Smooth muscle cell of the brain vasculature (primary cell): Measurements from ENCODE around the gene ESRRA.

Experiments
- DNase-seq: peaks from one replicate; pipeline ENCODE4 v3.0.0-alpha.2; 2012; ENCODE audit warnings: low read depth, low spot score

Gene ESRRA

DNA sequence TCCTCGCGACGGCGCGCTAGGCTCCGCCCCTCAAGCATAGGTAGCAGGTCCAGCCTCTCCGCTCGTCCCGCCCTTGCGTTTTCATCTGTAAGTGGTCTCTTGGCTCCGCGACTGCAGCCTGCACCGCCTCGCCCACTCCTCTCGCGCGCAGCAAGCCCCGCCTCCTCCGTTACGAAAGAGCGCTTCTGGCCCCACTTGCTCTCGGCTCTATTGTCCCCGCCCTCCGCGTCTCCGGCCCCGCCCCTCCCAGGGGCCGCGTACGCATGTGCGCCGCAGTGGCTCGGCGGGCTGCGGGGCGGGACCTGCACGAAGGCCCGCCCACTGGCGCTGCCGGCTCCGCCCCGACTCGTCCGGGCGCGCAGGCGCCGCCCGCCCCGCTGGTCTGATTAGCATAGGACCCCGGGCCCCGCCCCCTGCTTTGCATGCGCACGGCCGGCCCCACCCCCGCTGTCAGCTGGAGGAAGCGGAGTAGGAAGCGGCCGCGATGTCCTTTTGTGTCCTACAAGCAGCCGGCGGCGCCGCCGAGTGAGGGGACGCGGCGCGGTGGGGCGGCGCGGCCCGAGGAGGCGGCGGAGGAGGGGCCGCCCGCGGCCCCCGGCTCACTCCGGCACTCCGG, at the start of gene ESRRA:
Gene ESRRA (plus strand): TSS at position 450 of the 616 bp plus-strand sequence. CDS start 1,656 bp downstream, outside the sequence.
- DNase-seq: peak; percentile 94

- no peak for DNase-seq
Observed at GRCh38 chr11:64256300-64256699, 49.0 kb upstream of the ESRRA start.

GRCh38 chr11:64258356-64258755, 47.0 kb upstream of the ESRRA start:
- no peak for DNase-seq

DNA sequence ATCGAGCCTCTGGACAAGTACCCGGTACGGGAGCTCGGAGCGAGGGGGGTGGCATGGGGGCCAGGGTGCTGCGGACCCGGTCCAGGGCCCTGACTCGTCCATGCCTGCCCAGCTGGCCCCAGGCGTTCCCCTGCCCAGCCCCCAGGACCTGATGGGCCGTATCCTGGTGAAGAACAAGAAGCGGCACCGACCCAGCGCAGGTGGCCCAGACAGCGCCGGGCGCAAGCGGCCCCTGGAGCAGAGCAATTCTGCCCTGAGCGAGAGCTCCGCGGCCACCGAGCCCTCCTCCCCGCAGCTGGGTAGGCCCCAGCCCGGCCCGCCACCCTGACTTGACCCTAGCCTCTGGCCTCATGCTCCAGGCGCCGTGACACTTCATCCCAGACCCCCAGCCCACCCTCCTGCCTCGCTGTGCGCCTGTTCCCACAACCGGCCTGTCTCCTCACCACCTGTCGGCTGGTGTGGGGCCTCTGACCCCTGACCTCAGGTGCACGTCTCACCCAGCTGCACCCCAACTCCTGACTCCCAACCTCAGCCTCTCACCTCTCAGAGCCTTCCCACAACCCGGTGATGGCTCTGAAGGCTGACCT, 46.3 kb upstream of the ESRRA start:
- DNase-seq: no peak

DNA sequence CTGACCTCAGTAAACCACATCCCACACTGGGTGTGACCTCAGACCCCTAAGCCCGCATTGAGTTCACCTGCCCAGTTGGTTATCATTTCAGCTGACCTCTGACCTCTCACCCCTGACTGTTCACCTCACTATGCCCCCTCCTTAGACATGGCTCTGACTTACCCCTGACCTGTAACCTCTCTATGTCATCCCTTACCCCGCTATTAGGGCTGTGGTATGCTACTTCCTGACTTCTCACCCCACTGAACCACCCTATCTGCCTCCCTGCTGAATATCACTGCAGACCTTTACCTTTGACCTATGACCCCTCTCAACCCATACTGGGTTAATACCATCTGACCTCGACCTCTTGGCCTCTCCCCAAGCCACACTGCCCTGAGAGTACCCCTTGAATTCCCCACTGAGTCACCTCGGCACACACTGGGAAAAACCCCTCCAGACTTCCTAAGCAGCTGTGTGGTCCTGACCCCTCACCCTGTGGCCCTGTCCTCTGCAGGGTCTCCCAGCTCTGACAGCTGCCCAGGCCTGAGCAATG, 45.7 kb upstream of the ESRRA start:
- no peak for DNase-seq

DNA sequence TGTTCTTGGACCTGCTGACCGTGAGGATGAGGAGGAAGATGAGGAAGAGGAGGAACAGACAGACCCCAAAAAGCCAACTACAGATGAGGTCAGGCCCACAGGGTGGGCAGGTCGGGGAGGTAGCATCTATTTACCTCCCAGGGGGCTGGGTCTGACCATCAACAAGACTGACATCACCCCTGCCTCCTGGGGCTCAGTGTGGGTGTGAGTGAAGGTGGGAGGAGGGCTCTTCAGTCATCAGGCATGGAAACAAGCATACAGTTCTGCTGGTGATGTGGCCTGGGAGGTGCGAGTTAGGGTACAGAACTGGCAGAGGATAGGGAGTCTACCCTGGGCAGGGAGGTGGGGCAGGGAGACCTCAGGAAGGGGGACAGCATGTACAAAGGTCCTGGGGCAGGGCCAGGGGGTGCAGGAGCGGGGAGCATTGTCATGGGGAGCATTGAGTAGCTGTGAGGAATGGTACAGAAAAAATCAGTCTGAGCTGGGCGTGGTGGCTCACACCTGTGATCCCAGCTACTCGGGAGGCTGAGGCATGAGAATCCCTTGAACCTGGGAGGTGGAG, 45.1 kb upstream of the ESRRA start:
- no peak for DNase-seq

DNA sequence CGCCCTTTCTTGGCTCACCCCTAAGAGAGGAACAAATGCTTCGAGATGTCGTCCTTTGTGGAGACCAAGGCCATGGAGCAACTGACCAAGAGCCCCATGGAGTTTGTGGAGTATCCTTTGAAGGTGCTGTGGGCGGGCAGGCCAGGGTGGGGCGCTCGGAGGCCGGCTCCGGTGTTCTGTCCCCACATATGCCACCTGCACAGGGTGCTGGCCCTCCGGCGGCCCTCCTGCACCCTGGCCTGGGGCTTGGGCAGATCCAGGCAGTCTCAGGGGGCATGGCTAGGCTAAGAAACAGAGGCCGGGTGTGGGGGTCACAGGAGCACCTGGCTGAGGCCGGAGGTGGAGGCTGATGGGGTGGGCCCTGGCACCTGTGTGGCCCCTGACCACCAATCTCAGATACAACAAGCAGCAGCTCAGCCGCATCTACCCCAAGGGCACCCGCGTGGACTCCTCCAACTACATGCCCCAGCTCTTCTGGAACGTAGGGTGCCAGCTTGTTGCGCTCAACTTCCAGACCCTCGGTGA, 43.7 kb upstream of the ESRRA start:
- DNase-seq: no peak

DNA sequence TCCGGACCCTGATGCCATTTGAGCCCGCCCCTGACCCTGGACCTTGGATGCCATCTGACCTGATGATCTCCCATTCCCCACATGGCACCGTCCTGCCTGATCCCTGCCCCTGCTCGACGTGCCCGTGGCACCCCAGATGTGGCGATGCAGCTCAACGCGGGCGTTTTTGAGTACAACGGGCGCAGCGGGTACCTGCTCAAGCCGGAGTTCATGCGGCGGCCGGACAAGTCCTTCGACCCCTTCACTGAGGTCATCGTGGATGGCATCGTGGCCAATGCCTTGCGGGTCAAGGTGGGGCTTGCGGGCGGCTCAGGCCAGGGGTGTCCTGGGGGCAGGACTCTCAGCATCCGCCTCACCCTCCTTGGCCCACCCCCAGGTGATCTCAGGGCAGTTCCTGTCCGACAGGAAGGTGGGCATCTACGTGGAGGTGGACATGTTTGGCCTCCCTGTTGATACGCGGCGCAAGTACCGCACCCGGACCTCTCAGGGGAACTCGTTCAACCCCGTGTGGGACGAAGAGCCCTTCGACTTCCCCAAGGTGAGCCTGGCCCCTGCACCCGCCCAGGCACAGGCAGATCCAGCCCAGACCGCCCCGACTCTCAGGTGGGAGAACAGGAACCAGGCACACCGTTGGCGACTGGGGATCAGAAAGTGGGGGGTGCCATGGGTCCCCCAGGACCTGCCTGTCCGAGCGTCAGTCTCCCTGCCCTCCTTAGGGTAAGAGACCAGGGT, 42.9 kb upstream of the ESRRA start:
- DNase-seq: no peak

DNA sequence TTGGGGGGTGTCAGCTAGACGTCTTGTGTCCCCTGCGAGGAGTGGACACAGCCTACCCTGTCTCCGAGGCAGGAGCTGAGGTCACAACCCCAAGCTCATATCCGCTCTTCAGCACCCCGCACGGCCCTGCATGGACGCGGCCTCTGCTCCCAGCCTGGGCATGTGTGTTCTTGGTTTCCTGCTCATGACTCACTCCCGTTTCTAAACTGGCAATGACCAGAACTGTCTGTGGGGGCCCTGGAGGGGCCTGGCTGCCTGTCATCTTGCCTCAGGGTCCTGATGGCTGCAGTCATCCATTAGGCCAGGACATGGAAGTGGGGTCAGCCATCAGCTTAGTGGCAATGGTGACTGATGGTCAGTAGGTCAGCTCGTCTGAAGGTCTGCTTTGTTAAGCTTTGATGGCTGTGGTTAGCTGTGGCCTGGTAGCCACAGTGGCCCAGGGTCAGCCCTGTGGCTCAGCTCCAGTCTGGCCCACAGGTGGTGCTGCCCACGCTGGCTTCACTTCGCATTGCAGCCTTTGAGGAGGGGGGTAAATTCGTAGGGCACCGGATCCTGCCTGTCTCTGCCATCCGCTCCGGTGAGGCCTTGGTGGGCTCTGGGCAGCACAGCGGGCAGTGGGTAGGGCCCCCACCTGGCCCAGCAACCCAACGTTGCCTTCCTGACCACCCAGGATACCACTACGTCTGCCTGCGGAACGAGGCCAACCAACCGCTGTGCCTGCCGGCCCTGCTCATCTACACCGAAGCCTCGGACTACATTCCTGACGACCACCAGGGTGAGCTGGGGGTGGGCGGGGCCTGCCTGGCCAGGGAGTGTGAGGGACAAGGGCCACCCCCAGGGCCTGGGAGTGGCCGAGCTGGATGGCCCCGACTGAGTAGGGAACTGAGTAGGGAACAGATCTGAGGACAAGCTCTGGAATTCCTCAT, 42.0 kb upstream of the ESRRA start:
- DNase-seq: no peak

GRCh38 chr11:64263947-64264317, 41.4 kb upstream of the ESRRA start:
- no peak for DNase-seq

DNA sequence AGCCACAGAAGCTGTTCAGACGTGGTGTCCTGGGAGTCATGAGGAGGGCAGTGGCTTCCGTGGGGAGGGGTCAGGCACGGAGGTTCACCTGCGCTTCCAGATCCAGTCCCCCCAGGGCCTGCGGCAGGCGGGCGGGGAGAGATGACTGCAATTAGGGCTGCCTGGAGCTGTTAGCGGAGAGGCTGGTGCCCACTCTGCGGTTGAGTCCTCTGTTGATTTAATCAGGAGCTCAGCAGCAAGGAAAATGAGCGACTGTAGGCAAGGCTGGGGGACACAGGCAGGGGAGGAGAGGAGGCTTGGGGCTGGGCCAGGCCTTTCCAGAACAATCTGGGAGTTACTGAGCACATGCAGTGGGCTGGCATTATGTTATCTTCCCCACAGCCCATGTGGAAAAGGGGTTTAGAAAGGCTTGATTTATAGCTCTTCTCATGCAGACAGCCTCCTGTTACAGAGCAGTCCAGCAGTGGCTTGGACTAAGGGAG, 40.9 kb upstream of the ESRRA start:
- no peak for DNase-seq

DNA sequence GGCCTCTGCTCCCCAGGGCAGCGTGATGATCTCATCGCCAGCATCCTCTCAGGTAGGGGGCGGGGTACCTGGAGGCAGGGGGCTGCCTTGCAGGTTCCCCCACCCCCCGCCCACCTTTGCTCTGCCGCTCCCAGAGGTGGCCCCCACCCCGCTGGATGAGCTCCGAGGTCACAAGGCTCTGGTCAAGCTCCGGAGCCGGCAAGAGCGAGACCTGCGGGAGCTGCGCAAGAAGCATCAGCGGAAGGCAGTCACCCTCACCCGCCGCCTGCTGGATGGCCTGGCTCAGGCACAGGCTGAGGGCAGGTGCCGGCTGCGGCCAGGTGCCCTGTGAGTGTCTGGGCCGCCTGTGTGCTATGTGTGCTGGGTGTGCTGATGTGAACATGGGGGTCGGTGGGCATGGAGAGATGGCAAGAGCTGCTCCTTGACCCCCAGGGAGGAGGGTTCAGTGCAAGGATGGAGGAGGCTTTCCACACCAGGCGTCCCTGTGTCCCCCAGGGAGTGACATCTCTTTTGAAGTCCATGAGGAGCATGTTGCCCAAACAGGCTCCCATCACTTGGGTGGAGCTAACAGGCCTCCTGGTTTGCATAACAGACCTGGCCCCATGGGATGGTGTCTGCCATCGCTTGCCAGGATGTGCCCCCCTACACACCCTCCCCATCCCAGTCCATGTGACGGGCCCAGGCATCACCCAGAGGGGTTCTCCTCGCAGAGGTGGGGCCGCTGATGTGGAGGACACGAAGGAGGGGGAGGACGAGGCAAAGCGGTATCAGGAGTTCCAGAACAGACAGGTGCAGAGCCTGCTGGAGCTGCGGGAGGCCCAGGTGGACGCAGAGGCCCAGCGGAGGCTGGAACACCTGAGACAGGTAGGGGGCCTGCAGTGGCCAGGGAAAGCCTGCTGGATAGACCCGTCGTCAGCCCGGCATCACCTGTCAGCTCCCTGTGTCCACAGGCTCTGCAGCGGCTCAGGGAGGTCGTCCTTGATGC, 39.9 kb upstream of the ESRRA start:
- no peak for DNase-seq

- DNase-seq: no peak
Observed at GRCh38 chr11:64266339-64266738, 39.0 kb upstream of the ESRRA start.

DNA sequence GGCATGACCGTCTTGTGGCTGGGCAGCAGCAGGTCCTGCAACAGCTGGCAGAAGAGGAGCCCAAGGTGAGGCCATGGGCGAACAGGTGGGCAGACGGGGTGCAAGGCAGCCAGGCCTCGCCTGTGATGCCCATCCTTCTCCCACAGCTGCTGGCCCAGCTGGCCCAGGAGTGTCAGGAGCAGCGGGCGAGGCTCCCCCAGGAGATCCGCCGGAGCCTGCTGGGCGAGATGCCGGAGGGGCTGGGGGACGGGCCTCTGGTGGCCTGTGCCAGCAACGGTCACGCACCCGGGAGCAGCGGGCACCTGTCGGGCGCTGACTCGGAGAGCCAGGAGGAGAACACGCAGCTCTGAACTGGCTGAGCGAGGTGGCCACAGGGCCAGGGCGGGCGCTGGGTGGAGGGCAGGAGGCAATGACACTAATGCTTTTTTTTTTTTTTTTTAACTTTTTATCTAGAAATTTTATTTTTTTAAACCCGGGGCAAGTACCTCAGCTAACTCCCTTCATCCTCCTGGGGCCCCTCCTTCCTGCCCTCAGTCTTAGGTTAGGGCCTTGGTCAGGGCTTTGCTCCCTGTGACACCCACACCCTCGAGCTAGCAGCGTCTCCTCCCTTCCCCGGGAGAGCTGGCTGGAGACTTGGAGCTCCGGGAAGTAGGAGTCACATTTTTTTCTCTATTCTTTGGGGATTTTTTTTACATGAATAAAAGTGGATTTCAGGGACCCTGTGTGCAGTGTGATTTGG, 37.9 kb upstream of the ESRRA start:
- no peak for DNase-seq

DNA sequence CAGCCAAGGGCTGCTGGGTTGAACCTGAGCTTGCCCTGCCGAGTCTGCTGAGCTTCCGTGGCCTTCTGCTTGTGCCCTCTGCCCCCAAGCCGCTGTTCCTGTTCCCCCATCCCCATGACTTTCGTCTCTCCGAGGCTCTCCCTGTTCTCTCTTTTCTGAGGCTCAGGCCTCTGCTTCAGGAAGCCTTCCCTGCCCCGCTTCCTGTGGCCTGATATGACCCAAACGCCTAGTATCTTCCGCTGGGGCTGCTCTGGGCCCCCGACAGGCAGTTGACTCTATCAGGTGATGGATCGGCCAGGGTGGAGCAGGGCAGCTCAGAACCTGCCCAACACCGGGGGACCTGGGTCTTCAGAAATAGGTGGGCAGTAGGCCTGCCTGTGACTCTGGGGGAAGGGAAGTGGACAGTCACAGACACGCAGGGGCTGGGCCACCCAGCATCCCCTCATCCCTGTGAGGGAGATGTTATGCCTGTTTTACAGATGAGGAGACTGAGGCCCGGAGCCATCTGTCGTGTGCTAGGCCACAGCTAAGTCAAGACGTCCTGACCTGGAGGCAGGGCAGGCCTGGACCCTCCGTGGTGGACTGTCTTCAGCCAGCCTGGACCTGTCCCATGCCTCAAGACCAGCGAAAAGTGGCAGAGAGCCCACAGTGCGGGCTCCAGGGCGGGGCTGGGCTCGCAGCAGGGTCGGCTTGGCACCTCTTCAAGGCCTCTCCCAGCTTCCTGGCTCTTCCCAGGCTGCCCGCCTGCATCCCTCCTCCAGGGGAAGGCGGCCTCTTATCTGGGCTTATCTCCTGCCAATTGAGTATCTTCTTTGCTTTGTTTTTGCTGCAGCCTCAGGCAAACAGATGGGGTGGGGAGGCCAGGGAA, 37.1 kb upstream of the ESRRA start:
- DNase-seq: no peak

DNA sequence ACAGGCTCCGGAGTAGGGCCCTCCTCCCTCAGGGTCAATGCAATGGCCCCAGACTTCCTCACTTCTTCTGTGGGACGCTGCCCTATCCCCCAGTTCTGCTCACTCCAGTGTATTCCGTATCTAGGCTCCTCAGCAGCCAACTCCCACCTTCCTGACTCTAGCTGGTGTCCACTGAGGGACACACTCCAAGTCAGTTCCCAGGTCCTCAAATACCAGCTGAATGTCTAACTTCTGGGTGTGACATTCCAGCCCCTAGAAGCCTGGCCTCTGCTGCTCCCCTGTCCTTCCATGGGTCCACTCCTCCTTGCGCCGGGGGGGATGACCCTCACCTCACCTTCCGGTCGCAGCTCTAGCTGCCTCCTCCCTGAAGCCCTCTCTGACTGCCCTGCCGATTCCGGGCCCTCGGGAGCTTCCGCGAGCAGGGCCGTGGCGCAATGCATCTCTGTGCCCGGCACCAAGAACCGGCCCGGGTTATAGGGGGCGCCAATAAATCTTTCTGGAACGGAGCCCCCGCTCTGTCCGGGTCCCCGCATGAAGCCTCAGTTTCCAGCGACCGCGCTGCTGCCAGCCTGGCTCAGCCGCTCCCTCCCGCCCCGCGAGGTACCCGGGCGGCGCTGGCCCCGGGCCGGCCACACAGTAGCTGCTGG, 36.3 kb upstream of the ESRRA start:
- DNase-seq: no peak

- DNase-seq: peak; percentile 99
Observed at GRCh38 chr11:64269540-64270220, 35.6 kb upstream of the ESRRA start.
